AML-193 (cell line): Measurements from ENCODE around the gene GSE1.

Experiments
- DNase-seq, 2 experiments: peaks; one replicate each; lab custom pipeline; 2025; lab: John Stamatoyannopoulos, UW

GSE1 gene

DNA sequence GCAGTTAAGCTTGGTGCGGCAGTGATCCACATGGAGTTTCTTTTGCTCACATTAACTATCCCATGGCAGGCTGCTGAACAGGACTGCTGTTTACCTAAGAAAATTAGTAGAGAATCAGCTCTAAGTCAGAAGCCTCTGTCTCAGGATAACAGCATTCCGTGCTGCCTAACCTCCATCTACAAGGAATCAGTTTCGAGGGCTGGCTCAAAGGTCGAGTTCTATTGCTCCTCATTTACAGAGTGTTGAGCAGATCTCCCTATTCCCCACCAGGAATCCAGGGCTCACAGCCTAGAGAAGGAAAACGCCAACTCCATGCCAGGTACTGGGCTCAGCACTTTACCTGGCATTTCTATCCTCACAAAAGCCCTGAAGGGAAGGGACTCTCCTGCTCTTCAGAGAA, 65.7 kb downstream of the GSE1 start:
- no peak for DNase-seq

DNA sequence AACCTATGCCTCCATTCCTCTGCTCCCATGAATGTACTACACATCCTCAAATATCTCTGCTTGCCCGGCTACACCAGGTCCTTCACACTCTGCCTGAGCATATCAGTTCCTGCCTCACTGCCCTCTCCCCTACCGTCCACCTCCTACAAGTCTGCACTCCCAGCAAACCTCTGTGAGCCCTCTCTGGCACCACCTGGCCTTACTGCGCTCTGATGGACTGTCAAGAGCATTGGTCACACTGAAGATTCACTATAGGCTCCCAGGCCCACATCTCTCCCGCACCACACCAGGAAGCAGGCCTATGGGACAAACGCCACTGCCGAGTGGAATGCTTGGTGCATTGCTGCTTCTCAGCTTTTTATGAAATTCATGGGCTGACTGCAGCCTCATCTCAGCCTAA, 66.7 kb downstream of the GSE1 start:
- no peak for DNase-seq

DNA sequence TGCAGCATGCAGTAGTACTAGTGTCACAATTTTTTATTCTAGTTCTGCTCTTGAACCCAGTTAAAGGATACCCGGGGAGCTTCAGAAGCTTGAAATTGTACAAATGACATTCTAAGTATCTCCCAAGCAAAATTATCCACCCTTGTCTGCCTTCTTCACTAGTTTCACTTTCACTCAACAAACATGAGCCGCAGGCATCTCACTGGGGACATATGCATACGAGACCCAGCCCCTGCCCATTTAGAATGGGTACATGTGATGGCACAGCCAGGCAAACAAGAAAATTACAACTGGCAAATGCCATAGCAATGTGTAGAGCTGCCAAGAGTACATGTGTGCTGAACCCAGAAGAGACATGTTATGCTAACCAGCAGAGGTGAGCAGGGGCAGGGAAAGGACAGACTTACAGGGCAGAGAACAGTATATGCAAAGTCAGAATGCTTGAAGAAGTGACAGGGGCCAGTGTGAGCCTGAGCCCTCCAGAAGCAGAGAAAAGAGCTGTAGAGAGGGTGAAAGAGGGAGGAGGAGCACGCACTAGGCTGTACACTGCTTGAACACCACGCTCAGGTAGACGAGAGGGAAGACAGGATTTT, 67.3 kb downstream of the GSE1 start:
- DNase-seq: no peak

DNA sequence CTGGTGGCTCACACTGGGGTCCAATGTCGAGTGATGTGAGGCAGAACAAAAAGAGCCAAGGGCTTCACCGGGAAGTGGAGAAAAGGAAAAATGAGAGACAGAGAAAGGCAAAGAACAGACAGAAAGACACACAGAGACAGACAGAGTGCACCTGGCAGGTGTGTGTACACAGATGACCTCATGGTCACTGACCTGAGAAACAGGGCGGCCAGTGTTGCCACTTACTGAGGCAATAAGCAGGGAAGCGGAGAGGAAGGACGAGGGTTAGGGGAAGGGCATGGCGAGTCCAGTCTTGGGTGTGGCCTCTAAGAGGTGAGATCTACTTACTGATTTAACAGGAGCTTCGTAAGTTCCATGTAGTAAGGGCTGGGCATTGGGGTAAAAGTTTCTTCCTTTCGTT, 68.1 kb downstream of the GSE1 start:
- no peak for DNase-seq

DNA sequence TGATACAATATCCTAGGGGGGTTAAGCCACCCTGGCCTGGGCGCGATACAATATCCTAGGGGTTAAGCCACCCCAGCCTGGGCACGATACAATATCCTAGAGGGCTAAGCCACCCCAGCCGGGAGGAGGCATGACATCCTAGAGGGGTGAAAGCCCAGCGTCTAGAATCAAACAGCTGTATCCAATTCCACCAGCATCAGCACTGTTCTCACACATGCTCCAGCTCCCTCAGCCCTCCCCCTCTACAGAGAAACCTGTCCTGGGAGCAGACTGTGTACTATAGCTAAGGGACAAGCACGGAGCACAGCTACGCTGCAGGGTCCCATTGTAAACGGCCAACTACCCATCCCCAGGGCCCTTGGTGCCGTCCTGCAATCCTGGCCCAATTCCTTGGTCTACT, 69.4 kb downstream of the GSE1 start:
- DNase-seq: no peak

DNA sequence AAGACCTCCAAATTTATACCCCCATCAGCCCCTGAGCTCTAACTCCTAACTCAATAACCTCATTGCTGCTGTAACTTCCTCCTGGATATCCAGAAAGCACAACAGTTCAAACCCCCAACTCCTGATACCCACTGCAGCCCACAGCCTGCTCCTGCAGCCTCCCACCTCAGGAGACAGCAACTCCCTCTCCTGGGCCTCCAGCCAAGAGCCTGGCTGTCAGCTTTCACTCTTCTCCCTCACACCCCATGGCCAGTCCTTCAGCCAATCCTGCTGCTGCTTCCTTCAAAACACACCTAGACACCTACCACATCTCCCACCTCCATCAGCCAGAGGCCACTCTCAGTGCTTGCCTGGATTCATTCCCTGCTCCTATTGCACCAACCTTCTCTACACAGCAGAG, 70.2 kb downstream of the GSE1 start:
- peak in 1 of 2 experiments; percentile 7 for DNase-seq

DNA sequence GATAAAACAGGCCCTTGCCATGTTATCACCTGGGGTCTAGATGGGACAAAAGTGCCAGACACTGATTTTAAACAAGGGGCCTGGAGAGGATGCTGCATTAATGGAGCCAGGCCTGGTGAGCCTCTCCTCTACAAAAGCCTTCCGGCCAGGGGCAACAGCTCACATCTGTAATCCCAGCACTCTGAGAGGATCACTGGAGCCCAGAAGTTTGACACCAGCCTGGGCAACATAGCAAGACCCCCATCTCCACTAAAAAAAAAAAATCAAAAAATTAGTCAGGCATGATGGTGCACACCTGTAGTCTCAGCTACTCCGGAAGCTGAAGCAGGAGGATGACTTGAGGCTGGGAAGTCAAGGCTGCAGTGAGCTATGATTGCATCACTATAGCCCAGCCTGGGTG, 72.1 kb downstream of the GSE1 start:
- no peak for DNase-seq

DNA sequence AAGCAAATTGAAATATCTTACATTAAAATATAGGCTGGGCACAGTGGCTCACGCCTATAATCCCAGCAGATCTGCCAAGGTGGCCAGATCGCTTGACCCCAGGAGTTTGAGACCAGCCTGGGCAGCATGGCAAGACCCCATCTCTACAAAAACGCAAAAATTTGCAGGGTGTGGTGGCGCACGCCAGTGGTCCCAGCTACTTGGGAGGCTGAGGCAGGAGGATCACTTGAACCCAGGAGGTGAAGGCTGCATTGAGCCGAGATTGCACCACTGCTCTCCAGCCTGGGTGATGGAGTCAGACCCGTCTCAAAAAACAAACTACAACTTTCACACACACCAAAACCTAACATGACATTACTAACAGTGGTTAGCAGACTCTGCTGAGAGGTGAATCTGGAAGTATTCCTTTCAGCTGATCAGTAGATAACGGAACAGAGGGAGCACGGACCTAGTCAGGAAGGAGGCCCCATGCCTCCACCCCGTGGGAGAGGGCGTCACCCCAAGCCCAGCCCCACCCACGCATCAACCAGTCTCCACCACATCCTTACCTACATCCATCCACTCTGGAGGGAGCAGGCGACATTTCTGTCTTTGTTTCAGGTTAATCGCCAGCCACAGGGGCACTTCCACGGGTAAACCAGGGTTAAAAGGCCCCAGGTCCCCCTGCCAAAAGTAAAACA, 73.9 kb downstream of the GSE1 start:
- no peak for DNase-seq

DNA sequence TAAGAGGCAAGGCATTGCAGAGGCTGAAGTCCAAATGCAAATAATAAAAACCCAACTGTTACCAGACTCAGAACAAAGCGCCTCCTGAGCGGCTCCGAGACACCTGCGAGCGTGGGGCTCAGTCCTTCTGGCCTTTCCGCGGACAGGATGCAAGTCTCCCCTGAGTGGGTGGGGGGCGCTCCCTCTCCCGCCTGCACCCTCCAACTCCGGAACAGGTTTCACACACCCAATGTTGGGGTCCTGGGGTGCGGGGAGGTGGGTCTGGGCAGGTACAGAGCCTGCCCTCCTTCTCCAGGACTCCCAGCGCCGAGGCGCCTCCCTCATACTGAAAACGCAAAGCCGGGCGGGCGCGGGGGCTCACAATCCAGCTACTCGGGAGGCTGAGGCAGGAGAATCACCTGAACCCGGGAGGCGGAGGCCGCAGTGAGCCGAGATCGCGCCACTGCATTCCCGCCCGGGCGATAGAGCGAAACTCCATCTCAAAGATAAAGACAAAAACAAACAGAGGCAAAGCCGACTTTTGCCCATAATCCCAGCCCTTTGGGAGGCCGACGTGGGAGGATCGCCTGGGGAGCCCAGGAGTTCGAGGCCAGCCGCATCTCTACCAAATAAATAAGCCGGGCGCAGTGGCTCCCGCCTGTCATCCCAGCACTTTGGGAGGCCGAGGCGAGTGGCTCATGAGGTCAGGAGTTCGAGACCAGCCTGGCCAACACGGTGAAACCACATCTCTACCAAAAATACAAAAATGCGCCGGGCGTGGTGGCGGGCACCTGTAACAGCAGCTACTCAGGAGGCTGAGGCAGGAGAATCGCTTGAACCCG, 74.7 kb downstream of the GSE1 start:
- no peak for DNase-seq

DNA sequence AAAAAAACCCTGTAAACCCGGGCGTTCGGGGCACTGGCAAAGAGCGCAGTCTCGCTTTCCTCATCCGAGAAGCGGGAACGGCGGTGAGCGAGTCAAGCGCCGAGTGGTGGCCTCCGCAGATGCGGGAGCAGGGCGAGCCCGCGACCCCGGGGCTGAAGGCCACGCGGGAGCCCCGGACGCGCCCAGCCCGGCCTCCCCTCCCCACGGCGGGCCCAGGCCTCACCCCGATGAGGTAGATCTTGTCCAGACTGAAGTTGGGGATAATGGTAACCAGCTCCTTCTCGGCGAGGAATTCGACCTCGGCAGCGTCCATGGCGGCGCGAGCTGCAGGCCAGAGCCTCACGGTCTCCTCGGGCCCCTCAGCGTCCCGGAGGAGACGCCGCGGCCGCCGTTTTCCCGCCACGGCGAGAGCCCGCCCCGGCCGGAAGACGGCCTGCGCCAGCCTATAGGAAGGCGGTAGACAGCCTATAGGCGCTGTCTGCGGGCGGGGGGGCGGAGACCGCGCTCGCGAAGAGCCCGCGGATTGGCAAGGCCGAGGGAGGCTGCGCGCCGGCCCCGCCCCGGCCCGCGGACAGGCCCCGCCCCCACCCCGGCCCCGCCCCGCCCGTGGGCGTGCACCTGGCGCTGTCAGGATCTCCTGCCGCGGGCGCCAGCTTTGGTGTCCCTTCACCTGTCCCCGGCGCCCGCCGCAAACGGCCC, 75.6 kb downstream of the GSE1 start, which contains the start of gene GINS2:
TSS of gene GINS2 (minus strand) at position 369 of the 699 bp plus-strand sequence. CDS start at position 313, 56 bp downstream.
- peak; percentile 79 to 84 for DNase-seq

DNA sequence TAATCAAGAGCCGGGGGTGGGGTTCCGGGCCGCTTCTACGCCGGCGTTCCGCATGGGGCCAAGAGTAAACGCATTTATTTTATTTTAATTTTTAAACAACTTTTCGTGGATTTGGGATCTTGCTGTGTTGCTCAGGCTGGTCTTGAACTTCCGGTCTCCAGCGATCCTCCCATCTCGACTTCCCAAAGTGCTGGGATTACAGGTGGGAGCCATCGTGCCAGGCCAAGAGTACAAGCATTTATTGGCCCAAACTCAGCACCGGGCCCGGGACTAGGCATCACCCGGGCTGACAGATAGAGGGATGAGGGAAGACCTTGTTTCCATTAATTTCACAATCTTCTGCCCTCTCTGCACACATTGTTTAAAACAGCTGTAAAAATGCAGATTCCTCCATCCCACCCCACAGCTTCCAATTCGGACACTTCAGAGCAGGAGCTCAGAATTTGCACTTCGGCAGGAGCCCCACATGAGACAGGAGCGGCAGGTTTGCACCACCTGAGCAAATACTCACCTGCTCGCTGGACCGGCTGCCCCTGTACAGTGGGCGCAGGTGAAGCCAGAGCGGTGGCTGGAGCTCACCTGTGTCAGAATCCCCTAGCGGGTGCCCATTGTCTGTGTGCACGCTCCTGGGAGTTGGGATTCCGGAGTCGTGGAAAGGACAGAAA, 76.3 kb downstream of the GSE1 start:
- DNase-seq: no peak

DNA sequence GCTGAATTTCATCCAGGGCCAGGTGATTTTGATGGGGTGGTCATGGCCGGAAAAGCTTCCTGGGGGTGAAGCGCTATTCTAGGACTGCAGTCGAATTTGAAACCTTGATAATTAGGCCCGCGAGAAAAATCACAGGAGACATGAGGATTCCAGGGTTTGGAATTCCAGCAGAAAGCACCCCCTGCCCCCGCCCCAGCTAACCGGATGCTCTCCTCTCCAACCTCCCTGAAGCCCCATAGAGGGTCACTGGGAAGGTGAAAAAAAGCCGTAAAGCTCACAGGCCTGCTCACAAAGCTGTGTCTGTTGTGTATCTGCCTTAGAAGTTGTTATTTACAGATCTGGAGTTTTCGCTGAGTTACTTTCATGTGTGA, 76.8 kb downstream of the GSE1 start:
- no peak for DNase-seq

DNA sequence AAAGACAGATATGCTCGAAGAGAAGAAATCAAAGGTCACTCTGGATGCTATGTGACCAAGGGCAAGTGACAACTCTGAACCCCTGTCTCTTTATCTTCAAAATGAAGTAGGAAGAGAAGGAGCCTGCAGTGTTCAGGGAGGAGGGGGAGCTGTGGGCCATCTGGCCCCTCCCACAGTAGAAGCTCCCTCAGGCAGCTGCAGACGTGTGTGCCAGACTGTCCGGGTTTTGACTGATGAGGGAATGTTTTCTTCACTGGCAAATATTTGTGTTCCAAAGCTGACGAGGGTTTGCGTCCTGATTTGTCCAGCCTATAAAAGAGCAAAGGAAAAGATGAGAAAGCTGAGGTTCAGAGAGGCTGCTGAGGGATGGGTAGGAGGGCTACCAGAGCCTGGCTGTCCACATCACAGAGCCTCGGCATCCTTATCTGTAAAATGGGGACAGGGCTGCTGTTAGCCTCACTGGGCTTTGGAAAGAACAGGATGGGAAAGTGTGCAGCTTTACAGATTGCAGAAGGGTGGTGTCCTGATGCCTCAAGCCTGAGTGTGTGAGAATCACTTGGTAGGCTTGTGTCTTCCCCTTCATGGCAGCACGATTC, 77.4 kb downstream of the GSE1 start:
- DNase-seq: no peak

DNA sequence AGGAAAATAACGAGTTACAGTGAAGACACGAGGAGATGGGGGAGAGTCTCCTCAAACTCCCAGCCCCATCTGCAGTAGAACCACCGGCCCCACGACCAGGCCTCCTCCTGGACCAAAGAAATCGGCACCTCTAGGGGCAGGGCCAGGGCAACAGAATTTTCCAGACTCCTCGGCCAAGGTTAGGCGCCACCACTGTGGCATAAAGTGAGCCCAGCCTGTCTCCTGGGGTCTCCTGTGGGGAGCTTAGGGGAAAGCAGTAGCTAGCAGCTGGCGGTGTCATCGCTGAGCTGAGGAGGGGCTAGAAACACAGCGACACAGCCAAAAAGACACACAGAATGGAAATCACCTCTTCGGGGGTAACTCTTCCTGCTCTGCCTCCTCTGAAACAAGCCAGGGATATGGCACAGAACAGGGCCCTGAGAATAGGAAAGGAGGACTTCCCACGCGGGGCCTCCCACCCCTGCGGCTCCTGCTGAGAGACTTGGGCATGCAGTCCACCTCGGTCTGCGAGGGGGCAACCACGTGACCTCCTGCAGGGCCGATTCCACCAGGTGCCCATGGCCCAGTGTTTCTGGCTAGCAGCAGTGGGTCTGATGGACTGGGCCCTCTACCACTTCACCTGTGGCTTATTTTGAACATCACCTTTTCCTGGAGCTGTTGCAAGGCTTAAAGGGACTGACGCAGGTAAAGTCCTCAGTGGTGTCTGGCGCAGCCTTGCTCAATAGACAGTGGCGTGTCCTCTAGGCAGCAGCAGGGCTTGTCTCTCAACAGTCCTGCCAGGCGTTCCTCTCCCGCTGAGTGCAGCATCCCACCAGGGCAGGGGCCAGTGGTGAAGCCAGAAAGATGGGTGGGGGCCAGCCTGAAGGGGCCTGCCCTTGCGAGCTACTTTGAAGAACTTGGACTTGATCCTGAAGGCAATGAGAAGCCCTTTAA, 82.3 kb downstream of the GSE1 start:
- DNase-seq: no peak

DNA sequence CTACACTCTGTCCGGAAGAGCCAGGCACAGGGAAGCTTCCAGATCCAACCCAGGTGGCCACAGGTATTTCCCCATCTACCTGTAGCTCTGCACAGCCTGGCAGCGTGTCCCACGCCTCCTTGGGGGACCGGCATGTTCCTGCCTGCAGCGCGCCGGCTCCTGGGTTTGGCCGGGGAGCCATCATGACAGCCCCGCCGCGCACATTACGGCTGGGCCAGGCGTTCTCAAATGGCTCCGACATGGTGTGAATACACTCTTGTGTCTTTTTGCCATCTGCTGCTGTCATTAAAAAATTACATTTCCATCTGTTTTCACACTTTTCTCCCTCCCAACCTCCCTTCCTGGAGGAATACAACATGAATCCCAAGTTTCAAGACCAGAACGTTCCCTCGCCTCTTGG, 83.7 kb downstream of the GSE1 start:
- DNase-seq: no peak

DNA sequence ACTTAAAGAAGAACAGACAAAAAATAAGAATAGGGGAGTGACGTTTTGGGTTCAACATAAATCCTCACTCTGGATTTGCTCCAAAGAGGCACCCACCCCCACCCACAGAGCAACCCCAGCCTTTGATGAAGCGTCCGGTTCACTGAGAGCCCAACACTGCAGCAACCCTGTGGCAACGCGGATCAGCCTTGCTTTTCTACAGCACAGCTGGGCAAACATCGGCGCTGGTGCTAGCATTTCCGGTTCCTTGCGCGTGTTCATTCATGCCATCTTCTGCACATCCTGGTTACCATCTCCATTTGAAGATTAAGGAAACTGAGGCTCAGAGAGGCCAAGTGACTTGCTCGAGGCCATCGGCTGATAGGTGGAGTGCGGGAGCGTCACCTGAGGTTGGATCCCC, 84.3 kb downstream of the GSE1 start:
- no peak for DNase-seq

DNA sequence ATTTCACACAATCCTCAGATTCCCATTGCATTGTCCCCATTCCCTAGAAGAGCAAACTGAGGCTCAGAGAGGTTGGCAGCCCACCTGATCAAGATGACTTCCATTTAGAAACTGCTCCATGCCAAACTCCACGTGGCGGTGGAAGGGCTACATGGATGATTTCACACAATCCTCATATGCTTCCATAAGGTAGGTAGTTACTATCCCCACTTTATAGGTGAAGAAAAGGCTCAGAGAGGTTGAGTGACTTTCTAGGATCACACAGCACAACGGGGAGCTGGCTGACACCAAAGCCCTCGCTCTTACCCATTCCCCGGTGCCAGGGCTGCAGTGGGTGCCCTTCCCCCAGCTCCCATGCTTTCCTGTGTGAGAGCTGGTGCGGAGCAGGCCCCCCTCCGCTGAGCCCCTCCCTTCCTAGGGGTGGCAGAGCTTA, 85.4 kb downstream of the GSE1 start:
- no peak for DNase-seq

DNA sequence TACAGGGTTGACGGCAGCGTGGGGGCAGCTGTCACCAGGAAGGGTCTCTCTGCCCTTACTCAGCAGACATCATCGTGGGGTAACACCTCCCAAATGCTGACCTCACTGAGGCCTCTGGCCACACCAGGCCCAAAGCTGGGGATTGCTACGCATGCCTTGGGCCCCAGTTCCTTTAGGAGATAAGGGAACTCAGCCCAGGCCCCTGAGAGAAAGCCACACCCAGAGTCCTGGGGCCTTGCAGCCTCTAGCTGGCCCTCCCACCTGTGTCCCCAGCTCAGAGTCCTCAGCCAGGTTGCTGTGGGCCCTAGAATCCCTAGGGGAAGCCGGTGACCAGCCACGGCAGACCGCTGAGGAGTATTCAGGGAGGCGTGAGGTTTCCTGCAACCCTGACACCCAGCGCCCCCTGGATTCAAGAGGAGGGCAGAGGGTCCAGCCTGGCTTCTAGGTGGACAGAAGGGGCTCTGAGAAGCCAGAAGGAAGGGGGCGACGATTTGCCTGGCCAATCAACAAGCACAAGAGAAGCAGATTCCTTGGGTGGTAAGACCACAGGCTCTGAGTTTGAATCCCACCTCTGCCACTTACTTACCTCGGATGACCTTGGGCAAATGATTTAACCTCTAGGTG, 85.9 kb downstream of the GSE1 start:
- DNase-seq: no peak

DNA sequence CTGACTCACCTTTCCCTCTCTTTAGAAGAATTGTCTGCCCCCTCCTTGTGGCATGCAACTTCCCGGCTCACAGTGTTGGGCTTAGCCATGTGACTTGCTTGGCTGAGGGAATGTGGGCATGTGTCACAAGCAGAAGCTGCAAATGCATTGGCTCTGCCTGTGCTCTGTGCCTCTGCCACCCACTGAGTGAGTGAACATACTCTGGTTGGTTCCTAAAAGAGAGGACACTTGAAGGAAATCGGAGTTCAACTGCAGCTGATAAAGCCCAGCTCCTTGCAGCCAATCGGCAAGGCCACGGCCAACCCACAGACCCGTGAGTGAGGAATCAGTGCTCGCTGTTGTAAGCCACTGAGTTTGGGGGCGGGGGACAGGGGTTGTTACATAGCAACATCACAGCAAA, 86.5 kb downstream of the GSE1 start:
- no peak for DNase-seq

DNA sequence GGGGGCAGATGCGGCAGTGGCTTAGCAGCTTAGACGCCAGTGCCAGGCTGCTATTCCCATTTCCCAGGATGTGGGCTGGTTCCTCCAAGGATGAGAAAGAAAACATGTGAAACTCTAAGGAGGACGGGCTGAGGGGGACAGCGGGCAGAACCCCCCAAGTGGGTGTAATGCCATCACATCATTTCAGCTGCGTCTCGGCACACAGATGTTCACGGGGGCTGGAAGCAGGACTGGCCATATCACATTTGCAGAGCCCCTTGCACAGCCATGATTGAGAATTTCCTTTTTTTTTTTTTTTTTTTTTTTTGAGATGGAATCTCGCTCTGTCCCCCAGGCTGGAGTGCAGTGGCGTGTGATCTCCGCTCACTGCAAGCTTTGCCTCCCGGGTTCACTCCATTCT, 90.9 kb downstream of the GSE1 start:
- no peak for DNase-seq
